A673 (cell line): ENCODE results near the gene PTH.

Experiments
- CTCF ChIP-seq: fragments of 300-800, 200-600 bp; sonication (generic); conservative IDR thresholded peaks from 2 replicates; pipeline ENCODE4 v1.5.1; 2017; ENCODE audit warnings: low read depth, mild to moderate bottlenecking, antibody characterized with exemption, low read length, moderate library complexity, mixed read lengths
- EZH2 ChIP-seq: fragments of 200-600 bp; sonication (generic); IDR thresholded peaks from 2 replicates; pipeline ENCODE4 v1.6.1; 2017; ENCODE audit warnings: borderline replicate concordance, low read depth, mild to moderate bottlenecking, mixed read lengths, antibody characterized with exemption, low read length; ENCODE audit not compliant: poor library complexity, severe bottlenecking

- TF ChIP-seq CTCF (no peak), EZH2 (no peak)
These were observed 6.7 kb upstream of the PTH start for GRCh38 chr11:13502492-13502891.
